ENCODE data around the gene PCSK7. TPM values are rescaled to one million over a fixed set of nuclear protein-coding genes. Genes with fewer than 3 reads are reported as not detected.

Gene PCSK7
- total and polyA plus RNA-seq, 2 donors (not counting 3 experiments of a cell fraction or from before 2014, with no cell fraction given), result 40.8 to 72.7 TPM

DNA sequence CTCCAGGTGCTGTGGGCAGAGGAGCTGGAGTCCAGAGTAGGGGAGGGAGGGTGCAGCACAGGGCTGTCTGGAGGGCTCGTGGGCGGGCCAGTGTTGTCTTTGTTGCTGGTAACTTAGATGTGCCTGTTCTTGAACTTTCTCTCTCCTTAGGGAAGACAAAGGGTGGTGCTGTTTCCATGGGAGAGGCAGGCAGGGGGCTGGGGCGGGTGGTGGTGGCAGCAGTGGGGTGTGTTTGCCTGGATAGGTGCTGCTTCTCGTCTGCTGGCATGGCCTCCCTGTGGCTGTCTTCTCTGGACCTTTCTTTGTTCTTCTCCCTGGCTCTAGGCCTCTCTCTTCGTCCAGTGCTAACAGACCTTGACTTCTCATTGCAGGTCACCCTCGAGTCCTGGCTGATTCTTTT is 44.9 kb downstream of the PCSK7 start:
- Histone ChIP-seq H3K4me1 (ENCODE audit: control insufficient read depth, extremely low read depth, insufficient read depth, low read length) (no peaks in the 10 kb centered on the region), H3K36me3 (ENCODE audit: control insufficient read depth in 2 of 2, extremely low read depth in 1 of 2, insufficient read depth in 2 of 2, low read length in 2 of 2) (peaks cover 0 to 35% of the 10 kb centered on the region in 2 experiments), H3K4me2 (ENCODE audit: insufficient read depth, low read length) (no peak overlapping the region), H4K20me1 (replicated peaks; ENCODE audit: control insufficient read depth, extremely low read depth, insufficient read depth, low read length) (no peaks in the 10 kb centered on the region), H3K79me2 (ENCODE audit: control insufficient read depth, insufficient read depth, low read length) (no peaks in the 10 kb centered on the region), H3K4me3 (replicated peaks in 1 of 3; ENCODE audit: insufficient read depth in 1 of 3, low read depth in 1 of 3, low read length in 3 of 3) (no peak overlapping the region), H2AFZ (ENCODE audit: low read depth, low read length) (no peak overlapping the region), H3K9me3 (replicated peaks; ENCODE audit: control insufficient read depth, insufficient read depth, low read length) (no peaks in the 10 kb centered on the region), H3K9ac (replicated peaks; ENCODE audit: extremely low read depth, insufficient read depth, low read length) (no peak overlapping the region), H3K9me1 (replicated peaks; ENCODE audit: control insufficient read depth, extremely low read depth, insufficient read depth, low read length) (no peaks in the 10 kb centered on the region), H3K27ac (ENCODE audit: insufficient read depth, low read depth, low read length) (no peak overlapping the region), H3K27me3 (ENCODE audit: control insufficient read depth in 2 of 2, insufficient read depth in 2 of 2, low read length in 2 of 2) (no peaks in the 10 kb centered on the region)
- intact Hi-C loops (cut with micrococcal nuclease) (no loop called here), dilution Hi-C loops (cut with MboI; ENCODE audit: extremely low pct_ligation_motif_present, low sequenced_read_pairs) (no loop called here)
- ChIA-PET CTCF (no interaction called here), POLR2A (no interaction called here)
- no peak for DNase-seq (ENCODE audit: low read depth, low spot score)
- TF ChIP-seq EZH2 (IDR thresholded peaks at IDR 0.05; ENCODE audit: borderline replicate concordance, low read depth, low read length, severe bottlenecking) (no peak), GATA2 (IDR thresholded peaks at IDR 0.05; ENCODE audit: insufficient read depth, insufficient read length, low read depth, low read length) (no peak), POLR2AphosphoS5 (IDR thresholded peaks at IDR 0.05; ENCODE audit: insufficient read depth, low read depth, low read length) (no peak), FOS (IDR thresholded peaks at IDR 0.05; ENCODE audit: borderline replicate concordance, insufficient read depth, low read length) (no peak), POLR2A (IDR thresholded peaks at IDR 0.05; ENCODE audit: low read depth, low read length) (no peak), MYC (IDR thresholded peaks at IDR 0.05; ENCODE audit: low read depth, low read length) (no peak), JUN (IDR thresholded peaks at IDR 0.05; ENCODE audit: borderline replicate concordance, insufficient read depth, insufficient read length, low read depth) (no peak)
- TF ChIP-seq, protein P1, sequence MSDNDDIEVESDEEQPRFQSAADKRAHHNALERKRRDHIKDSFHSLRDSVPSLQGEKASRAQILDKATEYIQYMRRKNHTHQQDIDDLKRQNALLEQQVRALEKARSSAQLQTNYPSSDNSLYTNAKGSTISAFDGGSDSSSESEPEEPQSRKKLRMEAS (IDR thresholded peaks at IDR 0.05; ENCODE audit: insufficient read depth, insufficient read length), result no peak
- no peak for FAIRE-seq
- BruUV-seq (replicated peaks), result no TSS peak

DNA sequence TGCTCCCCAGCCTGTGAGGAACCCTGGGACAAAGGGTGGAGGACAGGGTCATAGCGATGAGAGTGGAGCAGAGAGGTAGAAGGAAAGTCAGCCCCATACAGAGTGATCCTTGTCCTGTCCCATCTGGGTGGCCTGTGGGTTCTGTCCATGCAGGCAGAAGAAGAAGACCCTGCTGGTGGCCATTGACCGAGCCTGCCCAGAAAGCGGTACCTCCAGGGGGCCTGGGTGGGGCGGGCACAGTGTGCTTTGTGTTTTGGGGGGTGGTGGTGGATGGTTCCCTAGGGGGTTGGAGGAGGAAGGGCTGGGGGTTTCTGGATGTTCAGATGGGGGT is 45.5 kb downstream of the PCSK7 start:
- no peaks in the 10 kb centered on the region for H3K79me2 ChIP-seq (ENCODE audit: control insufficient read depth, insufficient read depth, low read length)
- H3K9me1 ChIP-seq (replicated peaks; ENCODE audit: control insufficient read depth, extremely low read depth, insufficient read depth, low read length), result no peaks in the 10 kb centered on the region
- no peak overlapping the region for H3K9ac ChIP-seq (replicated peaks; ENCODE audit: extremely low read depth, insufficient read depth, low read length)
- ChIA-PET POLR2A (no interaction called here), CTCF (no interaction called here)
- no peaks in the 10 kb centered on the region for H4K20me1 ChIP-seq (replicated peaks; ENCODE audit: control insufficient read depth, extremely low read depth, insufficient read depth, low read length)
- no peak overlapping the region for H3K4me3 ChIP-seq (replicated peaks in 1 of 3; ENCODE audit: insufficient read depth in 1 of 3, low read depth in 1 of 3, low read length in 3 of 3)
- TF ChIP-seq EZH2 (IDR thresholded peaks at IDR 0.05; ENCODE audit: borderline replicate concordance, low read depth, low read length, severe bottlenecking), result no peak
- TF ChIP-seq FOS (IDR thresholded peaks at IDR 0.05; ENCODE audit: borderline replicate concordance, insufficient read depth, low read length), result no peak
- no peak for TF ChIP-seq POLR2AphosphoS5 (IDR thresholded peaks at IDR 0.05; ENCODE audit: insufficient read depth, low read depth, low read length)
- H2AFZ ChIP-seq (ENCODE audit: low read depth, low read length), result no peak overlapping the region
- no peaks in the 10 kb centered on the region for H3K4me1 ChIP-seq (ENCODE audit: control insufficient read depth, extremely low read depth, insufficient read depth, low read length)
- no peaks in the 10 kb centered on the region for H3K9me3 ChIP-seq (replicated peaks; ENCODE audit: control insufficient read depth, insufficient read depth, low read length)
- FAIRE-seq (no peak), DNase-seq (ENCODE audit: low read depth, low spot score) (no peak)
- H3K36me3 ChIP-seq (ENCODE audit: control insufficient read depth in 2 of 2, extremely low read depth in 1 of 2, insufficient read depth in 2 of 2, low read length in 2 of 2), result peaks cover 0 to 32% of the 10 kb centered on the region in 2 experiments
- dilution Hi-C loops (cut with MboI; ENCODE audit: extremely low pct_ligation_motif_present, low sequenced_read_pairs), result no loop called here
- no TSS peak for BruUV-seq (replicated peaks)
- no peak overlapping the region for H3K4me2 ChIP-seq (ENCODE audit: insufficient read depth, low read length)
- intact Hi-C loops (cut with micrococcal nuclease), result no loop called here
- no peaks in the 10 kb centered on the region for H3K27me3 ChIP-seq (ENCODE audit: control insufficient read depth in 2 of 2, insufficient read depth in 2 of 2, low read length in 2 of 2)
- no peak overlapping the region for H3K27ac ChIP-seq (ENCODE audit: insufficient read depth, low read depth, low read length)
